Trophoblast cell (in vitro differentiated cells and primary cell): Measurements from ENCODE around the gene FGR.
A peak's percentile ranks its signal among the peaks of the same experiment; 100 is the strongest.

ENCODE experiments used
- DNase-seq, 2 donors: peaks; one replicate each; pipeline ENCODE4 v3.0.0-alpha.2; 2016
- H2AFZ ChIP-seq: 2 replicates; pipeline ENCODE4 v1.6.1; 2013; ENCODE audit warnings: low read length, moderate library complexity, mild to moderate bottlenecking; ENCODE audit not compliant: insufficient read depth, poor library complexity
- H2AK5ac ChIP-seq: 2 replicates; pipeline ENCODE4 v1.6.1; 2013; ENCODE audit warnings: mild to moderate bottlenecking, low read length
- H2BK120ac ChIP-seq: 2 replicates; pipeline ENCODE4 v1.6.1; 2013; ENCODE audit warnings: low read length, mild to moderate bottlenecking, moderate library complexity; ENCODE audit not compliant: insufficient read depth, poor library complexity
- H2BK12ac ChIP-seq: 2 replicates; pipeline ENCODE4 v1.6.1; 2013; ENCODE audit warnings: mild to moderate bottlenecking, low read length, moderate library complexity
- H2BK5ac ChIP-seq: 2 replicates; pipeline ENCODE4 v1.6.1; 2013; ENCODE audit warnings: low read length, low read depth, moderate library complexity, mild to moderate bottlenecking; ENCODE audit not compliant: poor library complexity
- H3K14ac ChIP-seq: 2 replicates; pipeline ENCODE4 v1.6.1; 2013; ENCODE audit warnings: mild to moderate bottlenecking, low read length
- H3K18ac ChIP-seq: 2 replicates; pipeline ENCODE4 v1.6.1; 2013; ENCODE audit warnings: mild to moderate bottlenecking, low read length
- H3K23ac ChIP-seq: 2 replicates; pipeline ENCODE4 v1.6.1; 2013; ENCODE audit warnings: low read length
- H3K27ac ChIP-seq: 2 replicates; pipeline ENCODE4 v1.5.1; 2013; ENCODE audit warnings: low read depth, mild to moderate bottlenecking, inconsistent platforms, low read length, moderate library complexity
- H3K27me3 ChIP-seq: 2 replicates; pipeline ENCODE4 v1.6.1; 2013; ENCODE audit warnings: inconsistent platforms, mild to moderate bottlenecking, low read length, moderate library complexity; ENCODE audit not compliant: insufficient read depth
- H3K36me3 ChIP-seq, 2 experiments: 1 replicate in 1 of 2; 2 replicates in 1 of 2; pipeline ENCODE4 v1.6.1; 2013; ENCODE audit warnings: low read length in 2 of 2, mild to moderate bottlenecking in 2 of 2, moderate library complexity in 1 of 2; ENCODE audit not compliant: insufficient read depth in 2 of 2, control insufficient read depth in 1 of 2
- H3K4ac ChIP-seq: 2 replicates; pipeline ENCODE4 v1.6.1; 2013; ENCODE audit warnings: low read depth, mild to moderate bottlenecking, low read length, moderate library complexity
- H3K4me1 ChIP-seq, 2 experiments: 1 replicate in 1 of 2; 2 replicates in 1 of 2; pipeline ENCODE4 v1.6.1; 2013; ENCODE audit warnings: low read length in 2 of 2, mild to moderate bottlenecking in 2 of 2, moderate library complexity in 1 of 2; ENCODE audit not compliant: insufficient read depth in 2 of 2, control insufficient read depth in 1 of 2
- H3K4me2 ChIP-seq: 2 replicates; pipeline ENCODE4 v1.6.1; 2013; ENCODE audit warnings: inconsistent platforms, mild to moderate bottlenecking, low read length, moderate library complexity
- H3K4me3 ChIP-seq: 2 replicates; pipeline ENCODE4 v1.5.1; 2013; ENCODE audit warnings: mild to moderate bottlenecking, low read depth, low read length, inconsistent platforms
- H3K79me1 ChIP-seq: one replicate; pipeline ENCODE4 v1.6.1; 2013; ENCODE audit warnings: low read length
- H3K79me2 ChIP-seq: 2 replicates; pipeline ENCODE4 v1.6.1; 2013; ENCODE audit warnings: low read length, mild to moderate bottlenecking; ENCODE audit not compliant: control insufficient read depth, insufficient read depth, poor library complexity
- H3K9ac ChIP-seq: 2 replicates; pipeline ENCODE4 v1.6.1; 2013; ENCODE audit warnings: mild to moderate bottlenecking, low read length
- H3K9me3 ChIP-seq: 2 replicates; pipeline ENCODE4 v1.6.1; 2013; ENCODE audit warnings: low read depth, mild to moderate bottlenecking, control low read depth, inconsistent platforms, low read length; ENCODE audit not compliant: insufficient read depth
- H4K12ac ChIP-seq: 2 replicates; pipeline ENCODE4 v1.6.1; 2013; ENCODE audit warnings: low read depth, mild to moderate bottlenecking, low read length, moderate library complexity
- H4K8ac ChIP-seq: 2 replicates; pipeline ENCODE4 v1.6.1; 2013; ENCODE audit warnings: low read depth, mild to moderate bottlenecking, low read length, moderate library complexity
- H4K91ac ChIP-seq: one replicate; pipeline ENCODE4 v1.6.1; 2013; ENCODE audit warnings: low read depth, mild to moderate bottlenecking, low read length, moderate library complexity
- WGBS: extraction: QIAGEN DNeasy Blood & Tissue Kit; methylation state at CpG from one replicate; pipeline ENCODE4 v1.1.7; 2013; ENCODE audit warnings: missing lambda C conversion rate; ENCODE audit not compliant: insufficient read length, insufficient coverage; ENCODE audit errors: extremely low coverage; 5-methylcytosine and 5-hydroxymethylcytosine counted together

Gene FGR

DNA sequence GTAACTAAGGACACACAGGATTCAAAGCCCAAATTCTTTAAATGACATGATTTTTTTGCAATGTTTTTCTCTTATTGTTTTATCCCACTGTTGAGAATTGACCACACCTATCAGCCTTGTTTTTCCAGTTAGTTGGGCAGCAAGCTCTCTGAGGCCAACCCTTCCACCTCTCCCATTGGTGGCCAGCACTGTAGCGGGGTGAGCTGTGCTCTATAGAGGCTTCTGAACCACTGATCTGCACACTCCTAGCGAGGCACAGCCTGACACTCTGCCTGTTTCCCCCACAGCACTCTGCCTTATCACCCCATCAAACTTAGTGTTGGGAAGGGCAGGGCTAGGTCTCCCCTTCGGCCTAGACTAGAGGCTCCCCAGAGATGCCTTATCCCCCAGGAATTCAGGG is 50.5 kb downstream of the FGR start:
- Histone ChIP-seq H3K9ac (no peak overlapping the region), H3K14ac (no peak overlapping the region), H4K8ac (no peak overlapping the region), H3K27ac (no peak overlapping the region), H2AFZ (no peak overlapping the region), H3K79me1 (no peaks in the 10 kb centered on the region), H2BK12ac (no peak overlapping the region), H3K27me3 (no peaks in the 10 kb centered on the region), H2AK5ac (no peak overlapping the region), H4K91ac (no peak overlapping the region), H3K18ac (no peak overlapping the region), H3K79me2 (peaks cover 15% of the 10 kb centered on the region), H2BK5ac (no peak overlapping the region), H3K23ac (no peak overlapping the region), H2BK120ac (no peak overlapping the region), H3K4me3 (no peak overlapping the region), H3K4me1 (peaks cover 0 to 2% of the 10 kb centered on the region in 2 experiments), H3K9me3 (no peaks in the 10 kb centered on the region), H4K12ac (no peak overlapping the region), H3K4ac (no peak overlapping the region), H3K36me3 (peaks cover 30 to 31% of the 10 kb centered on the region in 2 experiments), H3K4me2 (no peak overlapping the region)
- DNase-seq, result no peak
- no CpG with 5 or more reads among the region's 3 CpGs for WGBS

DNA sequence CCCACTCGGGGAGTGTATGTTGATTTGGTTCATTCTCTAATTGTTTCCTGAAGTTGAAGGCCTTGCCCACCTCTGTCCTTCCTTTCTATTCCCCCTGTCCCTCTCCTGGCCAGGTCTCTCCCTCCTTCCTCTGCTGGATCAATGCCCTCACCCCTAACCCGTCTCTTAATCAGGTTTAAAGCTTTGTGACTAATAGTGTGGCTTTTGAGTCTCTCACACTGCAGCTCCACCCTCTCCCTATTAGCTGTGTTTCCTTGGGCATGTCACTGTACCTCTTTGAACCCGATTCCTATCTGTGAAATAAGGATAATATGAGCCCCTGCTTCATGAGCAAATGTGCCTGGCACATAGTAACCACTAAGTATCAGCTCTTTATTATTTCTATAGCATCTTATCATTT is 51.5 kb downstream of the FGR start:
- DNase-seq, result no peak
- Histone ChIP-seq H3K27me3 (no peaks in the 10 kb centered on the region), H4K91ac (no peak overlapping the region), H2BK5ac (no peak overlapping the region), H4K12ac (no peak overlapping the region), H3K9ac (no peak overlapping the region), H3K18ac (no peak overlapping the region), H3K9me3 (no peaks in the 10 kb centered on the region), H3K27ac (no peak overlapping the region), H3K4me2 (no peak overlapping the region), H2BK120ac (no peak overlapping the region), H3K36me3 (peaks cover 21 to 22% of the 10 kb centered on the region in 2 experiments), H4K8ac (no peak overlapping the region), H3K14ac (no peak overlapping the region), H2BK12ac (no peak overlapping the region), H2AK5ac (no peak overlapping the region), H3K23ac (no peak overlapping the region), H3K79me1 (no peaks in the 10 kb centered on the region), H2AFZ (no peak overlapping the region), H3K79me2 (peaks cover 15% of the 10 kb centered on the region), H3K4me3 (no peak overlapping the region), H3K4ac (peak overlapping the region; percentile 49), H3K4me1 (peaks cover 0 to 5% of the 10 kb centered on the region in 2 experiments)
- no CpG with 5 or more reads among the region's 3 CpGs for WGBS

DNA sequence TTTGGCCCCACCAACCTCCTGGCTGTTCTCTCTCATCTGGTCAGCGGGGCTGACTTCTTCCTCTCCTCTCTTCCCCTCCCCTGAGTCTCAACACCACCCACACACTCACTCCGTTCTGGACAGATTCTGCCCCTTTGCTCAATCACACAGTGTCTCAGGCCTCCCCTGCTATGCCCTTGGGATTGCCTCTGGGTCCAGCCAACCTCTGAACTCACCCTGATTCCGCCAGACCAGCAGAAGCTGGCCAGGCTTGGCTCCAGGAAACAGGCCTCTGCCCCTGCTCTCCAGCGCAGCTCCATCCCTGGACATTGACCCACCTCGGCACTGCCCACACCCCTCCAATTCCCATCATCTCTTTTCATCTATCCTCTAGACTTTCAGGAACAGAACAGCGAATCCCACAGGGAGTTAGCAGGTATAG is 53.2 kb downstream of the FGR start:
- WGBS, result no CpG with 5 or more reads among the region's 6 CpGs
- Histone ChIP-seq H3K14ac (no peak overlapping the region), H3K4ac (peak overlapping the region; percentile 16), H3K27me3 (no peaks in the 10 kb centered on the region), H3K27ac (no peak overlapping the region), H3K4me2 (no peak overlapping the region), H2BK12ac (no peak overlapping the region), H4K91ac (no peak overlapping the region), H3K9me3 (no peaks in the 10 kb centered on the region), H2BK5ac (no peak overlapping the region), H3K23ac (no peak overlapping the region), H2BK120ac (no peak overlapping the region), H3K9ac (no peak overlapping the region), H3K4me3 (no peak overlapping the region), H3K18ac (no peak overlapping the region), H3K36me3 (peaks cover 11 to 16% of the 10 kb centered on the region in 2 experiments), H2AFZ (no peak overlapping the region), H2AK5ac (no peak overlapping the region), H3K79me1 (no peaks in the 10 kb centered on the region), H3K4me1 (peaks cover 9% of the 10 kb centered on the region in 2 experiments), H3K79me2 (peaks cover 13% of the 10 kb centered on the region), H4K12ac (no peak overlapping the region), H4K8ac (no peak overlapping the region)
- DNase-seq, result no peak

DNA sequence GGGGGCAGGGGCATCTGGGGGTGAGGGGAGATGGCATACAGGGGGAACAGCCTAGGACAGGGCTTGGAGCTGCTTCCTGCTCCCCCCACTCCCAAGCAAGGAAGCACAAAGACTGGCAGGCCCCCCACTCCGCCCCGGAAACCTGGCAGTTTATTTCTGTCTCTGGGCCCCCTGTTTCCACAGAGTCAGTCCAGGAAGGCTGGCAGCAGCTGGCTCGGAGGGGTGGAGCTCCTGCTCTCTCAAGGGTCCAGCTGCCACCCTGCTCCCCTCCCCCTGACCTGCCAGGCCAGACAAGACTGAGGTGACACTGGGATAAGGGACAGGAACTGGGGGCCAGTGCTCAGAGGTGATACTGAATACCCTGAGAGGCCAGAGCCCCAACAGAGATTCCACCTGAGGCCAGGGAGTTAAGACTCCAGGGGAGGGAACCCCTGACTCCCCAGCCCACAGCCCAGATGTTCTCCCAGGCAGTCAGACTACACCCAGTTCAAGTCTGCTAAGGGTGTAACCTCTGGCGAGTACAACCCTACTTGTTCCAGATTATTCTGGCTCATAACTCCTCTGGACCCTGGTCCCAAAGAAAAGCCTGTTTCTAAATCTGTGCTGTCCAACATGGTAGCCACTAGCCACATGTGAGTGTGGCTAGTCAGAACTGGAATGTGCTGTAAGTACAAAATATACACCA is 57.3 kb downstream of the FGR start:
- H3K23ac ChIP-seq, result no peak overlapping the region
- WGBS, result no CpG with 5 or more reads among the region's 4 CpGs
- H2BK120ac ChIP-seq, result no peak overlapping the region
- H2AK5ac ChIP-seq, result no peak overlapping the region
- H4K8ac ChIP-seq, result no peak overlapping the region
- H4K12ac ChIP-seq, result no peak overlapping the region
- H3K4me3 ChIP-seq, result no peak overlapping the region
- peaks cover 5% of the 10 kb centered on the region in 2 experiments for H3K36me3 ChIP-seq
- H2AFZ ChIP-seq, result no peak overlapping the region
- H4K91ac ChIP-seq, result no peak overlapping the region
- no peaks in the 10 kb centered on the region for H3K27me3 ChIP-seq
- no peak overlapping the region for H3K14ac ChIP-seq
- H3K79me2 ChIP-seq, result peaks cover 24% of the 10 kb centered on the region
- peak overlapping the region; percentile 16 for H3K4ac ChIP-seq
- H3K18ac ChIP-seq, result no peak overlapping the region
- no peak overlapping the region for H2BK12ac ChIP-seq
- peaks cover 32% of the 10 kb centered on the region for H3K79me1 ChIP-seq
- no peak overlapping the region for H2BK5ac ChIP-seq
- H3K9me3 ChIP-seq, result no peaks in the 10 kb centered on the region
- H3K27ac ChIP-seq, result peak overlapping the region; percentile 20
- no peak overlapping the region for H3K9ac ChIP-seq
- no peak overlapping the region for H3K4me2 ChIP-seq
- H3K4me1 ChIP-seq, result peaks cover 40 to 42% of the 10 kb centered on the region in 2 experiments
- DNase-seq, result no peak
